ENCODE results near the gene ATP11B. TPM values are rescaled to one million over a fixed set of nuclear protein-coding genes. Genes with fewer than 3 reads are reported as not detected.
A peak's percentile ranks its signal among the peaks of the same experiment; 100 is the strongest.
"Not testable (repeated sequence)": the region's sequence is repeated elsewhere in the genome, so short reads cannot be mapped to it uniquely, and the experiment has no call there.

ATP11B gene
- total RNA-seq, 1 experiment from 2014 or later = 84.0 TPM

DNA sequence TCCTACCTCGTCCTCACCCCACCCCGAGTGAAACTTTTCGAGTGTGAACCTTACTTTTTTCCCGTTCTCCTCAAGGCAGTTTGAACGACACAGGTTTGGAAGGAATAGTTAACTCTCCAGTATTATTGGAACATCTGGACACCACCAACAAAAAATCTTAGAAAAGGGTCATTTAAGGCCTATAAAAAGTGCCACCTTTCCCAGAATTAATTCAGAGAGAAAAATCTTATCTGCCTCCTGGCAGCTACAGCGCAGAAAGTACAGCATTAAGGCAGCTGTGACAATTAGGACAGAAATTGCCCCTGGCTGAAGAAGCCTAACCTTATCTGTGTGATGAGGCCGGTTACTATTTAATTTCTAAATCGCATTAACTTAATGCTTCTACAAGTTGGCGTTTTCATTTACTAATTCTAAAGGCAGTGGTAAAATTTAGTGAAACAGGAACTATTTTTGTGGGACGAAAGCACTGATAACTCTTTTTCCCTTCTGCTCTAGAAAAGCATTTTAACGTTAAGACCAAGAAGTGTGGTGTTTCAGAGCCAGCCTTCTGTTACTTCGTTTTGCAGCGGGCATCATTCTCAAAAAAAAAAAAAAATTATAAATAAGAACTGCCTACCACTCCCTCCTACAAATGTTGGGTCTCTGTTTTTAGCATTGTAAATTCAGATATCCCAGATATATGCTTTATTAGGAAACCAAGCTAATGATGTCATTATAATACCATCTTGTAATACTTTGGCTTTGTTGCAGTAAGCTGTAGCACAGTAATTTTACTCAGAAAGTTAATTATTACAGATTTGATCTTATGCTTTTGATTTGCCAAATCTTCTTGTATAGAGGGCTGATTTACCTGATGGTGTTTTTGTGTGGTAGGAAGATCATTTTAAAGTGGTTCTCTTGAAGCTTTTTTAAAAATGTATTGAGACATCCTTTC lies 1.4 kb downstream of the ATP11B start:
- no peak for TF ChIP-seq CTCF (IDR thresholded peaks at IDR 0.05; ENCODE audit: unreplicated experiment)
- CTCF ChIA-PET = interaction anchor here (0.7 to 3.0 kb wide), 4 partner anchors 43 to 81 kb away, joined by 4 to 22 read pairs (median 6); no protein-coding TSS in a partner anchor
- intact Hi-C loops (cut with micrococcal nuclease; ENCODE audit: unreplicated experiment) = loop anchor here (1.0 to 2.0 kb wide), 3 partner anchors 36 to 80 kb away; no protein-coding TSS in a partner anchor
- Mint-ChIP-seq H3K4me1 (ENCODE audit: low read depth, unreplicated experiment) (peaks cover 26% of the 10 kb centered on the region), H3K36me3 (ENCODE audit: insufficient read depth, unreplicated experiment) (peaks cover 34% of the 10 kb centered on the region), H3K4me3 (ENCODE audit: low read depth, unreplicated experiment) (peak overlapping the region; percentile 90), H3K27ac (ENCODE audit: unreplicated experiment) (peak overlapping the region; percentile 71), H3K9me3 (ENCODE audit: low read depth, unreplicated experiment) (no peaks in the 10 kb centered on the region), H3K27me3 (ENCODE audit: unreplicated experiment) (no peaks in the 10 kb centered on the region)
- TSS peak; percentile 35 for BruUV-seq (replicated peaks)
- no peak for DNase-seq

- no TSS peak for BruUV-seq (replicated peaks)
- Mint-ChIP-seq H3K4me1 (ENCODE audit: low read depth, unreplicated experiment) (peaks cover 26% of the 10 kb centered on the region), H3K4me3 (ENCODE audit: low read depth, unreplicated experiment) (peak overlapping the region; percentile 90), H3K27ac (ENCODE audit: unreplicated experiment) (peak overlapping the region; percentile 71), H3K36me3 (ENCODE audit: insufficient read depth, unreplicated experiment) (peaks cover 34% of the 10 kb centered on the region), H3K27me3 (ENCODE audit: unreplicated experiment) (no peaks in the 10 kb centered on the region), H3K9me3 (ENCODE audit: low read depth, unreplicated experiment) (no peaks in the 10 kb centered on the region)
- CTCF ChIA-PET = interaction anchor here (1.3 to 2.1 kb wide), 2 partner anchors 42 to 81 kb away, joined by 5 to 6 read pairs; no protein-coding TSS in a partner anchor
- intact Hi-C loops (cut with micrococcal nuclease; ENCODE audit: unreplicated experiment) = loop anchor here (1.0 to 2.0 kb wide), 3 partner anchors 35 to 81 kb away; no protein-coding TSS in a partner anchor
- no peak for TF ChIP-seq CTCF (IDR thresholded peaks at IDR 0.05; ENCODE audit: unreplicated experiment)
- DNase-seq = peak; percentile 37
Observed at GRCh38 chr3:182795389-182795782, 2.1 kb downstream of the ATP11B start.

DNA sequence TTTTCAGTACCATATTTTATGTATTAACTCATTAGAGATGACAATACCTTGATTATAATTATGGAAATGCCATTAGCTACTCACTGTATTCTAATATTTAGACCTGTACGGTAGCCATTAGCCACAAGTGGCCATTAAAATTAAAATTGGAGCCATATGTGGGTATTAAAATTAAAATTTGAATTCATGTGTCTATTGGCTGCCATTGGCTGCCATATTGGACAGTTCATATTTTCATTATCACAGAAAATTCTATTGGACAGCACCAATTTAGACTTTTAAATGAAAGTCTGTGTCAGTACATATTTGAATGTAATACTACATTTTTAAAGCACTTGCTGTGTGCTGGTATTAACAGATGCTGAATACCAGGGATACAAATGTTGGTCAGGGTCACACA lies 3.0 kb downstream of the ATP11B start:
- H3K27ac Mint-ChIP-seq (ENCODE audit: unreplicated experiment) = no peak overlapping the region
- CTCF ChIA-PET = interaction anchor here (1.3 to 2.1 kb wide), 2 partner anchors 41 to 82 kb away, joined by 5 to 6 read pairs; no protein-coding TSS in a partner anchor
- no peaks in the 10 kb centered on the region for H3K27me3 Mint-ChIP-seq (ENCODE audit: unreplicated experiment)
- BruUV-seq (replicated peaks) = no TSS peak
- no peak for DNase-seq
- H3K9me3 Mint-ChIP-seq (ENCODE audit: low read depth, unreplicated experiment) = no peaks in the 10 kb centered on the region
- H3K36me3 Mint-ChIP-seq (ENCODE audit: insufficient read depth, unreplicated experiment) = peaks cover 34% of the 10 kb centered on the region
- no peak for TF ChIP-seq CTCF (IDR thresholded peaks at IDR 0.05; ENCODE audit: unreplicated experiment)
- intact Hi-C loops (cut with micrococcal nuclease; ENCODE audit: unreplicated experiment) = no loop called here
- peaks cover 26% of the 10 kb centered on the region for H3K4me1 Mint-ChIP-seq (ENCODE audit: low read depth, unreplicated experiment)
- no peak overlapping the region for H3K4me3 Mint-ChIP-seq (ENCODE audit: low read depth, unreplicated experiment)

DNA sequence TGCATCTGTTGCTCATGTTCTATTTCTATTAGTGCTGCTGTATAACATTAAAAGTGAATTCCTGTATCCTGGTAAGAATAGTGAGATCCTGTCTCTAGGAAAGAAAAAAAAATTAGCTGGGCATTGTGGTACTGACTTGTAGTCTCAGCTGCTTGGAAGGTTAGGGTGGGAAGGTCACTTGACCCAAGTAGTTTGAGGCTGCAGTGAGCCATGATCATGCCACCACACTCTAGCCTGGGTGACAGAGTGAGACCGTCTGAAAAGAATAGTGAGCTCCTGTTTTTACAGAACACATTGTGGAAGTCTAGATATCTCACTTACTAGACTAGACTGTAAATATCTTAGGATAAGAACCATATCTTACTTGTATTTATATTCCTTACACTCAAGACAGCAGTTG lies 4.6 kb downstream of the ATP11B start:
- peaks cover 26% of the 10 kb centered on the region for H3K36me3 Mint-ChIP-seq (ENCODE audit: insufficient read depth, unreplicated experiment)
- H3K9me3 Mint-ChIP-seq (ENCODE audit: low read depth, unreplicated experiment) = no peaks in the 10 kb centered on the region
- DNase-seq = no peak
- BruUV-seq (replicated peaks) = no TSS peak
- no peak overlapping the region for H3K27ac Mint-ChIP-seq (ENCODE audit: unreplicated experiment)
- peaks cover 34% of the 10 kb centered on the region for H3K4me1 Mint-ChIP-seq (ENCODE audit: low read depth, unreplicated experiment)
- no peaks in the 10 kb centered on the region for H3K27me3 Mint-ChIP-seq (ENCODE audit: unreplicated experiment)
- intact Hi-C loops (cut with micrococcal nuclease; ENCODE audit: unreplicated experiment) = no loop called here
- H3K4me3 Mint-ChIP-seq (ENCODE audit: low read depth, unreplicated experiment) = no peak overlapping the region
- CTCF ChIA-PET = interaction anchor here (0.5 kb wide), 1 partner anchor 560 kb away, joined by 3 read pairs; no protein-coding TSS in a partner anchor
- no peak for TF ChIP-seq CTCF (IDR thresholded peaks at IDR 0.05; ENCODE audit: unreplicated experiment)

- peaks cover 34% of the 10 kb centered on the region for H3K4me1 Mint-ChIP-seq (ENCODE audit: low read depth, unreplicated experiment)
- peaks cover 15% of the 10 kb centered on the region for H3K36me3 Mint-ChIP-seq (ENCODE audit: insufficient read depth, unreplicated experiment)
- H3K4me3 Mint-ChIP-seq (ENCODE audit: low read depth, unreplicated experiment); intact Hi-C loops (cut with micrococcal nuclease; ENCODE audit: unreplicated experiment); H3K27me3 Mint-ChIP-seq (ENCODE audit: unreplicated experiment); DNase-seq; H3K27ac Mint-ChIP-seq (ENCODE audit: unreplicated experiment); BruUV-seq (replicated peaks); H3K9me3 Mint-ChIP-seq (ENCODE audit: low read depth, unreplicated experiment): not testable (repeated sequence)
- CTCF ChIA-PET = interaction anchor here (0.8 kb wide), 1 partner anchor 88 kb away, joined by 3 read pairs; no protein-coding TSS in a partner anchor
Observed at GRCh38 chr3:182799143-182799542, 5.8 kb downstream of the ATP11B start.

Data from Calu3 (cell line).